GM23338 (cell line): ENCODE measurements around the gene BPIFB1.

Experiments
- CREB1 ChIP-seq: fragments of 250-450 bp; sonication (Bioruptor Pico); IDR thresholded peaks from 2 replicates; pipeline ENCODE4 v1.5.0; 2020; ENCODE audit warnings: low read depth, mild to moderate bottlenecking, moderate library complexity
- EZH2 ChIP-seq: fragments of 200-600 bp; sonication (generic); IDR thresholded peaks from one replicate; pipeline ENCODE4 v1.8.0; 2017; ENCODE audit warnings: antibody characterized with exemption, mild to moderate bottlenecking, low read depth; ENCODE audit not compliant: unreplicated experiment
- EZH2phosphoT487 ChIP-seq: fragments of 200-600 bp; sonication (generic); IDR thresholded peaks from one replicate; pipeline ENCODE4 v1.8.1; 2018; ENCODE audit warnings: antibody characterized with exemption; ENCODE audit not compliant: unreplicated experiment
- POLR2AphosphoS5 ChIP-seq: IDR thresholded peaks from 2 replicates; pipeline ENCODE4 v1.6.1; 2016; ENCODE audit warnings: antibody characterized with exemption, low read depth
- TF ChIP-seq, protein P1 (sequence below), 2 experiments: fragments of 200-600 bp in 1 of 2; sonication (generic) in 1 of 2; conservative IDR thresholded peaks; 2 replicates each; pipeline versions ENCODE4 v1.5.1 to v1.6.1; 2016 to 2017; ENCODE audit warnings: antibody characterized with exemption in 2 of 2, low read depth in 2 of 2, mild to moderate bottlenecking in 2 of 2, moderate library complexity in 1 of 2
- TF ChIP-seq, protein P2 (sequence below): IDR thresholded peaks from one replicate; pipeline ENCODE4 v1.6.1; 2018; ENCODE audit warnings: antibody characterized with exemption; ENCODE audit not compliant: unreplicated experiment
- TF ChIP-seq, protein P3 (sequence below): IDR thresholded peaks from 2 replicates; pipeline ENCODE4 v1.6.1; 2016; ENCODE audit warnings: antibody characterized with exemption

DNA sequence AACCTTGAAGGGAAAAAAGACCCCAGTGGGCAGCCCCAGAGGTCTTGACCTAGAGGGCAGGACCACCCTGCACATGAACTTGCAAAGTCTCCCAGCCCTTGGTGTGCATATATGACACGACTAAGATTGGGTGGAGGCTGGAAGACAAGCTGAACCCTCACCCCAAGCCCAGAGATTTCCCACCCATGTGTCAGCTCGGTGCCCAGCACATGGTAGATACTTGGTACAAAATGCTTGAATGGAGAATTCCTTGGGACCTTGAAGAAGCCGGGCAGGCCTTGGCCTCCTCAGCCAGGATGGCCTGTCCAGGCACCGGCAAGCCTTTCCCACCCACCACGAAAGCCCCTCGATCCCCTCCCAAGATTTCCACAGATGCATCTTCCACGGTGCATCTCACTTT, 50.6 kb downstream of the BPIFB1 start:
- TF ChIP-seq, protein P1, sequence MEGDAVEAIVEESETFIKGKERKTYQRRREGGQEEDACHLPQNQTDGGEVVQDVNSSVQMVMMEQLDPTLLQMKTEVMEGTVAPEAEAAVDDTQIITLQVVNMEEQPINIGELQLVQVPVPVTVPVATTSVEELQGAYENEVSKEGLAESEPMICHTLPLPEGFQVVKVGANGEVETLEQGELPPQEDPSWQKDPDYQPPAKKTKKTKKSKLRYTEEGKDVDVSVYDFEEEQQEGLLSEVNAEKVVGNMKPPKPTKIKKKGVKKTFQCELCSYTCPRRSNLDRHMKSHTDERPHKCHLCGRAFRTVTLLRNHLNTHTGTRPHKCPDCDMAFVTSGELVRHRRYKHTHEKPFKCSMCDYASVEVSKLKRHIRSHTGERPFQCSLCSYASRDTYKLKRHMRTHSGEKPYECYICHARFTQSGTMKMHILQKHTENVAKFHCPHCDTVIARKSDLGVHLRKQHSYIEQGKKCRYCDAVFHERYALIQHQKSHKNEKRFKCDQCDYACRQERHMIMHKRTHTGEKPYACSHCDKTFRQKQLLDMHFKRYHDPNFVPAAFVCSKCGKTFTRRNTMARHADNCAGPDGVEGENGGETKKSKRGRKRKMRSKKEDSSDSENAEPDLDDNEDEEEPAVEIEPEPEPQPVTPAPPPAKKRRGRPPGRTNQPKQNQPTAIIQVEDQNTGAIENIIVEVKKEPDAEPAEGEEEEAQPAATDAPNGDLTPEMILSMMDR (conservative IDR thresholded peaks at IDR 0.05; ENCODE audit: low read depth in 2 of 2): no peak
- TF ChIP-seq EZH2phosphoT487 (no peak), POLR2AphosphoS5 (no peak), EZH2 (no peak), CREB1 (CRISPR knock-in tag) (no peak)
- TF ChIP-seq, protein P2, sequence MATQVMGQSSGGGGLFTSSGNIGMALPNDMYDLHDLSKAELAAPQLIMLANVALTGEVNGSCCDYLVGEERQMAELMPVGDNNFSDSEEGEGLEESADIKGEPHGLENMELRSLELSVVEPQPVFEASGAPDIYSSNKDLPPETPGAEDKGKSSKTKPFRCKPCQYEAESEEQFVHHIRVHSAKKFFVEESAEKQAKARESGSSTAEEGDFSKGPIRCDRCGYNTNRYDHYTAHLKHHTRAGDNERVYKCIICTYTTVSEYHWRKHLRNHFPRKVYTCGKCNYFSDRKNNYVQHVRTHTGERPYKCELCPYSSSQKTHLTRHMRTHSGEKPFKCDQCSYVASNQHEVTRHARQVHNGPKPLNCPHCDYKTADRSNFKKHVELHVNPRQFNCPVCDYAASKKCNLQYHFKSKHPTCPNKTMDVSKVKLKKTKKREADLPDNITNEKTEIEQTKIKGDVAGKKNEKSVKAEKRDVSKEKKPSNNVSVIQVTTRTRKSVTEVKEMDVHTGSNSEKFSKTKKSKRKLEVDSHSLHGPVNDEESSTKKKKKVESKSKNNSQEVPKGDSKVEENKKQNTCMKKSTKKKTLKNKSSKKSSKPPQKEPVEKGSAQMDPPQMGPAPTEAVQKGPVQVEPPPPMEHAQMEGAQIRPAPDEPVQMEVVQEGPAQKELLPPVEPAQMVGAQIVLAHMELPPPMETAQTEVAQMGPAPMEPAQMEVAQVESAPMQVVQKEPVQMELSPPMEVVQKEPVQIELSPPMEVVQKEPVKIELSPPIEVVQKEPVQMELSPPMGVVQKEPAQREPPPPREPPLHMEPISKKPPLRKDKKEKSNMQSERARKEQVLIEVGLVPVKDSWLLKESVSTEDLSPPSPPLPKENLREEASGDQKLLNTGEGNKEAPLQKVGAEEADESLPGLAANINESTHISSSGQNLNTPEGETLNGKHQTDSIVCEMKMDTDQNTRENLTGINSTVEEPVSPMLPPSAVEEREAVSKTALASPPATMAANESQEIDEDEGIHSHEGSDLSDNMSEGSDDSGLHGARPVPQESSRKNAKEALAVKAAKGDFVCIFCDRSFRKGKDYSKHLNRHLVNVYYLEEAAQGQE: no peak
- TF ChIP-seq, protein P3, sequence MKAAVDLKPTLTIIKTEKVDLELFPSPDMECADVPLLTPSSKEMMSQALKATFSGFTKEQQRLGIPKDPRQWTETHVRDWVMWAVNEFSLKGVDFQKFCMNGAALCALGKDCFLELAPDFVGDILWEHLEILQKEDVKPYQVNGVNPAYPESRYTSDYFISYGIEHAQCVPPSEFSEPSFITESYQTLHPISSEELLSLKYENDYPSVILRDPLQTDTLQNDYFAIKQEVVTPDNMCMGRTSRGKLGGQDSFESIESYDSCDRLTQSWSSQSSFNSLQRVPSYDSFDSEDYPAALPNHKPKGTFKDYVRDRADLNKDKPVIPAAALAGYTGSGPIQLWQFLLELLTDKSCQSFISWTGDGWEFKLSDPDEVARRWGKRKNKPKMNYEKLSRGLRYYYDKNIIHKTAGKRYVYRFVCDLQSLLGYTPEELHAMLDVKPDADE: no peak
